HG03097 (cell line): ENCODE data around the gene PLCG2.
"Not testable (repeated sequence)": the region's sequence is repeated elsewhere in the genome, so short reads cannot be mapped to it uniquely, and the experiment has no call there.

Experiments
- ATAC-seq: cut with Tn5 transposase; IDR thresholded peaks from one replicate; pipeline ENCODE4 v1.9.1; 2021; ENCODE audit not compliant: unreplicated experiment, low FRiP score

The PLCG2 gene

GRCh38 chr16:81931927-81932326 lies 152.8 kb downstream of the PLCG2 start:
- no peak for ATAC-seq

GRCh38 chr16:81932668-81933067 lies 153.6 kb downstream of the PLCG2 start:
- no peak for ATAC-seq

GRCh38 chr16:81933361-81933760 lies 154.3 kb downstream of the PLCG2 start:
- no peak for ATAC-seq

GRCh38 chr16:81934711-81935110 lies 155.6 kb downstream of the PLCG2 start:
- not testable (repeated sequence) for ATAC-seq

- ATAC-seq, result no peak
Measured at GRCh38 chr16:81936209-81937000, 157.3 kb downstream of the PLCG2 start.

- ATAC-seq, result no peak
Measured at GRCh38 chr16:81937305-81938038, 158.4 kb downstream of the PLCG2 start.

- ATAC-seq, result no peak
Measured at GRCh38 chr16:81938326-81939163, 159.5 kb downstream of the PLCG2 start.

- ATAC-seq, result no peak
Measured at GRCh38 chr16:81939164-81940056, 160.3 kb downstream of the PLCG2 start.

GRCh38 chr16:81940781-81941560 lies 161.9 kb downstream of the PLCG2 start:
- ATAC-seq, result no peak

GRCh38 chr16:81942007-81942601 lies 163.0 kb downstream of the PLCG2 start:
- no peak for ATAC-seq

GRCh38 chr16:81945665-81946064 lies 166.6 kb downstream of the PLCG2 start:
- no peak for ATAC-seq

- ATAC-seq, result no peak
Measured at GRCh38 chr16:81946206-81946605, 167.1 kb downstream of the PLCG2 start.

- no peak for ATAC-seq
Measured at GRCh38 chr16:81951564-81951963, 172.5 kb downstream of the PLCG2 start.

GRCh38 chr16:81956213-81956948 lies 177.3 kb downstream of the PLCG2 start:
- ATAC-seq, result no peak

GRCh38 chr16:81964808-81965207 lies 185.7 kb downstream of the PLCG2 start:
- no peak for ATAC-seq

GRCh38 chr16:81967358-81967757 lies 188.3 kb downstream of the PLCG2 start:
- no peak for ATAC-seq

GRCh38 chr16:81971853-81972252 lies 192.8 kb downstream of the PLCG2 start:
- ATAC-seq, result no peak

- ATAC-seq, result no peak
Measured at GRCh38 chr16:81973737-81974136, 194.6 kb downstream of the PLCG2 start.
